GM19193 (cell line): ENCODE results near the gene FALEC.

Source experiments
- POLR2A ChIP-seq: IDR thresholded peaks from 4 replicates; pipeline ENCODE4 v1.6.1; 2011; ENCODE audit not compliant: insufficient read depth, insufficient read length; ENCODE audit errors: extremely low read depth

The FALEC gene

GRCh38 chr1:150549496-150550221 lies 34.1 kb downstream of the FALEC start:
- TF ChIP-seq POLR2A, result no peak

GRCh38 chr1:150550222-150551050 lies 34.9 kb downstream of the FALEC start:
- TF ChIP-seq POLR2A, result no peak

GRCh38 chr1:150551051-150551783 lies 35.7 kb downstream of the FALEC start:
- TF ChIP-seq POLR2A, result no peak

DNA sequence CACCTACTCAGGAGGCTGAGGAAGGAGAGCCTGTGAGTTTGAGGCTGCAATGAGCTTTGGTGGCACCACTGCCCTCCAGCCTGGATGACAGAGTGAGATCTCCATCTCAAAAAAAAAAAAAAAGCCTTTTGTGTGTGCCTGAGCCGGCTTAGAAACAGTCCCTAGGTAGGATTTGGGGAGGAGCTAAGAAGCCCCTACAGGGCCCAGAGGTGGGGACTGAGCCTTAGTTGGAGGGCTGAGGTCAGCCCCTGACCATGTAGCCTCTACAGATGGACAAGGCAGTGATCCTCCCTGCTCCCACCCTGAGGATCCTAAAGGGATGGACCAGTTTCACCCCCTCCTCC lies 36.2 kb downstream of the FALEC start:
- TF ChIP-seq POLR2A, result no peak

GRCh38 chr1:150552128-150552910 lies 36.8 kb downstream of the FALEC start:
- TF ChIP-seq POLR2A, result no peak

DNA sequence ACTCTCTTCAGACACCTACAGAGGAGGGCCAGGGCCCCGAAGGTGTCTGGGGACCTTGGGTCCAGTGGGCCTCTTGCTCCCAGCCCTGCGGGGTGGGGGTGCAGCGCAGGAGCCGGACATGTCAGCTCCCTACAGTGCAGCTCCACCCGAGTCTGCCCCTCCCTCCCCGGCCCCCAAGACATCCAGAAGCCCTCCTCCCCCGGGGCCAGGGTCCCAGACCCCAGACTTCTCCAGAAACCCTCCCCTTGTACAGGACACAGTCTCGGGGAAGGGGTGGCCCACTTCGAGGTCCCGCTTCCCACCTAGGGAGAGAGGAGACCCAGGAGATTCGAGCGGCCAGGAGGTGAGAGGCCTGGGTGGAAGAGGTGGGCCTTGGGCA lies 37.3 kb downstream of the FALEC start:
- no peak for TF ChIP-seq POLR2A

- TF ChIP-seq POLR2A, result no peak
These were observed 38.0 kb downstream of the FALEC start for GRCh38 chr1:150553392-150554085.

DNA sequence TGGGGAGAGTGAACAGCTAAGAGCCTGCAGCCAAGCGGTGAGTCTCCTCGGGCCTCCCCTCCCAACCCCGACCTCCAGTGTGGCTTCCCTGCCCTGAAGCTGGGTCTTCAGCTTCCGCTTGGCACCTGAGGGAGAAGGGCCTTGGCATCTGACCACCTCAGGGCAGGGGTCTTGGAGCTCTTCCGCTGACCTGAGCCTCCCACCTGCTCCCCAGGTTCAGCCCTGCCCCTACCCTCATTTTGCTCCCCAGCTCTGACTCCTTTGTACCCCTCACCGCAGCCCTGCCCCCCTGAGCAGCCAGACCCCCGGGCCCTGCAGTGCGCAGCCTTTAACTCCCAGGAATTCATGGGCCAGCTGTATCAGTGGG lies 38.5 kb downstream of the FALEC start:
- no peak for TF ChIP-seq POLR2A

GRCh38 chr1:150555198-150555970 lies 39.8 kb downstream of the FALEC start:
- TF ChIP-seq POLR2A, result no peak

DNA sequence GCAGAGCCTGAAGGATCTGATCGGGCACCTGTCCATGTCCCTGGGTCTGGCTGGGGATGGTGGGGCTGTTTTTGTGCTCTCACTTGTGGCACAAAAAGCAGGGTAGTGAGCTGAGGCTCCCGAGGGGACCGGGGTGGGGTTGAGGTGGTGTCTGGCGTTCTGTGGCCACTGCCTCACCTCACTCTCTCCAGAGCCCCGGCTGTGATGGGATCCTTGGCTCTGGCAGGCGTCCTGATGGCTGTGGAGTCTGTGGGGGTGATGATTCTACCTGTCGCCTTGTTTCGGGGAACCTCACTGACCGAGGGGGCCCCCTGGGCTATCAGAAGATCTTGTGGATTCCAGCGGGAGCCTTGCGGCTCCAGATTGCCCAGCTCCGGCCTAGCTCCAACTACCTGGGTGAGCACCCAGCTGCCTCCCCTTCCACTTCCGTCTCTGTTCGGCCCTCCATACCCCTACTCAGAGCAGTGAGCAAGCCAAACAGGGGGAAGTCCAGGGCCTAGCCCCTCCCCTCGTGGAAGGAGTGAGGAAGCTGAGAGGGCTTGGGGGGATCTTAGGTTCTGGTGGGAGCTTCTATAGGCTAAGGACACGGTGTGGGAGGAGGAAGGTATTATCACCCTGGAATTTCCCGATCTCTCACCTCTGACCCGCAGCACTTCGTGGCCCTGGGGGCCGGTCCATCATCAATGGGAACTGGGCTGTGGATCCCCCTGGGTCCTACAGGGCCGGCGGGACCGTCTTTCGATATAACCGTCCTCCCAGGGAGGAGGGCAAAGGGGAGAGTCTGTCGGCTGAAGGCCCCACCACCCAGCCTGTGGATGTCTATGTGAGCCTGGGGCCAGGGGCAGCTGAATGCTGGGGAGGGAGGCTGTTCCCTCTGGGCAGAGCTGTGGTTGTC lies 40.7 kb downstream of the FALEC start:
- no peak for TF ChIP-seq POLR2A

DNA sequence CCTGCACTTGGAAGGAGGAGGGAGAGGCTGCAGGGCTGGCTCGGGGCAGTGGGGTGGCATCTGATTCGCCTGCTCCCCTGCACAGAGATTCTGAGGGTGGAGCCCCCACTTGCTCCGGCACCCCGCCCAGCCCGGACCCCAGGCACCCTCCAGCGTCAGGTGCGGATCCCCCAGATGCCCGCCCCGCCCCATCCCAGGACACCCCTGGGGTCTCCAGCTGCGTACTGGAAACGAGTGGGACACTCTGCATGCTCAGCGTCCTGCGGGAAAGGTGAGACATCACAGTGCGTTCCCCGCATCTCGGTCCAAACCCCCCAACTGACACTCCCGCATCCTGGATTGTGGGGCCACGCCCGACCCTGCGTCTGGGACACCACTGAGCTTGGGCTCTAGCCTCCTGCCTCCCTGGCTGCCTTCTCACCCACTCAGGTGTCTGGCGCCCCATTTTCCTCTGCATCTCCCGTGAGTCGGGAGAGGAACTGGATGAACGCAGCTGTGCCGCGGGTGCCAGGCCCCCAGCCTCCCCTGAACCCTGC lies 41.6 kb downstream of the FALEC start:
- no peak for TF ChIP-seq POLR2A

DNA sequence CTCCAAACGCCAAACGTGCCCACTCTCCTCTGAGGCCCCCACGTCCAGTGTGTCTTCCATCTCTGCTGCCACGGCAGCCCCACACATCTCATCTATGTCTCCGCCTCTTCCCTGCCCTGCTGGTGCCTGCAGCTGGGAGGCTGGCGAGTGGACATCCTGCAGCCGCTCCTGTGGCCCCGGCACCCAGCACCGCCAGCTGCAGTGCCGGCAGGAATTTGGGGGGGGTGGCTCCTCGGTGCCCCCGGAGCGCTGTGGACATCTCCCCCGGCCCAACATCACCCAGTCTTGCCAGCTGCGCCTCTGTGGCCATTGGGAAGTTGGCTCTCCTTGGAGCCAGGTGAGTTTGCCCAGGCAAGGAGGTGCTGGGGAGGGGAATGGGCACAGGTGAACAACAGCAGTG lies 42.3 kb downstream of the FALEC start:
- no peak for TF ChIP-seq POLR2A
